GM18951 (cell line): Measurements from ENCODE around the gene IL12RB2.

Experiments used
- POLR2A ChIP-seq: IDR thresholded peaks from 4 replicates; pipeline ENCODE4 v1.6.1; 2011; ENCODE audit warnings: mild to moderate bottlenecking; ENCODE audit not compliant: insufficient read length, insufficient read depth; ENCODE audit errors: extremely low read depth
- in situ Hi-C: fragments of 300-500 bp; cut with MboI; formaldehyde crosslinking; loops from one replicate; pipeline ENCODE4 v1.12.0; 2022; ENCODE audit warnings: low sequenced_read_pairs, mixed read lengths, inconsistent platforms; ENCODE audit not compliant: unreplicated experiment

IL12RB2 gene

GRCh38 chr1:67323087-67323486, 15.4 kb downstream of the IL12RB2 start:
- no peak for TF ChIP-seq POLR2A
- in situ Hi-C loops, result no loop called here

DNA sequence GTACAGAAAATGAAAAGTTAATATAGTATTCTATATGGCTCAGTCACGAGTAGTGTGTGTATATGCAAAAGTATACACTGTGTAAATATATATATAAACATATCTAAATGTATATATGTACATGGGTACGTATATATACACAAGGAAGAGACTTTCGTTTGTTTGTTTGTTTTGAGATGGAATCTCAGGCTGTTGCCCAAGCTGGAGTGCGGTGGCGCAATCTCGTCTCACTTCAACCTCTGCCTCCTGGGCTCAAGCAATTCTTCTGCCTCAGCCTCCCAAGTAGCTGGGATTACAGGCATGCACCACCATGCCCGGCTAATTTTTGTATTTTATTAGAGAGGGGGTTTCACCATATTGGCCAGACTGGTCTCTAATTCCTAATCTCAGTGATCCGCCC, 16.4 kb downstream of the IL12RB2 start:
- in situ Hi-C loops, result no loop called here
- no peak for TF ChIP-seq POLR2A

DNA sequence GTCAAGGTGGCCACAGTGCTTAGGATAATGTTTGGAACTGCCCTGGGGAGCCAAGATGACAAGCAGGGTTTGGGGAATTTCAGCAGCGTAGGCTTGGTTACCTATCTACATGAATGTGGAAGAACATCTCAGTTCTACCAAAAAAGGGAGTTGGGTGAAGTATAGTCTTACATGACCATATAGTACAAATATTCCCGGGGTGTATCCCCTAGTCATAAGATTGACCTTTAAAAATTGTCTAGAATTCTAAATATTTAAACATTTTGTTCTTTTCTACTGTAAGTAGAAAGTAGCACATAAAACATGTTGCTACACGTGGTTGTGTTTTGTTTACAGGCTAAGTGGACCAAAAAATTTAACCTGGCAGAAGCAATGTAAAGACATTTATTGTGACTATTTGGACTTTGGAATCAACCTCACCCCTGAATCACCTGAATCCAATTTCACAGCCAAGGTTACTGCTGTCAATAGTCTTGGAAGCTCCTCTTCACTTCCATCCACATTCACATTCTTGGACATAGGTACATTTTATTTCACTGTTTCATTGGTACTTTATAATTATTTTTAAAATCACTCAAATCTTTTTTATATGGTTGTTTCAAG, 20.3 kb downstream of the IL12RB2 start:
- in situ Hi-C loops, result no loop called here
- no peak for TF ChIP-seq POLR2A

- in situ Hi-C loops, result no loop called here
- no peak for TF ChIP-seq POLR2A
These were observed 25.2 kb downstream of the IL12RB2 start for GRCh38 chr1:67332653-67333529.

- in situ Hi-C loops, result no loop called here
- no peak for TF ChIP-seq POLR2A
These were observed 25.9 kb downstream of the IL12RB2 start for GRCh38 chr1:67333603-67334002.

DNA sequence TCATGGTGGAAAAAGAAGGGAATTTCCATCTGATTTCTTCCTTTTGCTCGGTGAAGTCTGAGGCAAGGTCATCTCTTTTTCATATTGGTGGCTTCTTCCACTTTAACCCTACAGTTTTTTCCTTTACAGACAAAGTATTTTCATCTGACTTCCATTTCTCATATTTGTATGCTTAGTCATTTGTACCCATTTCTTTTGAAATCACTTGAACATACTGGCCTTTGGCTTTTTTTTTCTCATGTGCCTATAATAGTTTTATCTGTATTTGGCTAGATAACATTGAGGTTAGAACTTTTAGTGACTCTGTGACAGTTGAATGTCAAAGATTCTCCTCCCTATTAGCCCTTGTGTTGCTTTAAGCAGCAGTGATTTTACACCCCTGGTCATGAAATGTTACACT, 27.7 kb downstream of the IL12RB2 start:
- in situ Hi-C loops, result no loop called here
- no peak for TF ChIP-seq POLR2A

- no peak for TF ChIP-seq POLR2A
- in situ Hi-C loops, result no loop called here
These were observed 28.5 kb downstream of the IL12RB2 start for GRCh38 chr1:67336157-67336556.

DNA sequence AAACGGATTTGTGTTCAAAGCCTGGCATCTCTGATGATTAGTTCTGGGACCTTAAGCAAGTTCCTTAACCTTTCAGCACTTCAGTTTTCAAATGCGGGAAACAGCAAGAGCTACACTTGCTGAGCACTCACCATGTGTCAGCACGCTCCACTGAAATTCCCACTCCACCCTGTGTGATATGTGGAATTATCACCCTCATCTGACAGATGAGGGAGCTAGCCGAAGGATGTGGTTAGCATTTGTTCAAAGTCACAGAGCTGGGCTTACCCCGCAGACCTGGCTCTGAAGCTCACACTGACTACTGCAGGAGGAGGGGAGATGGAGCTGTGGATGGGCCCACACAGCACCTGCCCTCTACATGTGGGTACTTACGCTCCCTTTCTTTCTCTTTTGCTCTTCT, 29.1 kb downstream of the IL12RB2 start:
- no peak for TF ChIP-seq POLR2A
- in situ Hi-C loops, result no loop called here

DNA sequence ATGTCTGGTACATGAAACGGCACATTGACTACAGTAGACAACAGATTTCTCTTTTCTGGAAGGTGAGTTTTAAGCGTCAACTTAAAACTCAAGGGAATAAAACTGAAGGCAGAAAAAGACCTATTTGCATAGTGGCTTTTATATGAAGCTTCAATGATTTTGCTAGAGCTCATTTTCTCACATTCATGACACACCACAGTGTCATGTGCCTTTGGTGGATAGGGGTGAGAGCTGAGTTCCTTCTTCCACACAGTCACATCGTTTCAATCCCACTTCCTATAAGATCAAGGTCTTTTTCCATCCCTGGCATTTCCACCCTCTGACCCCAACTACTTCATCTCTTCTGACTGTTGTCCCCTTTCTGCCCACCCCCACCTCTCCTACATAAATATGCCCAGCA, 31.0 kb downstream of the IL12RB2 start:
- no peak for TF ChIP-seq POLR2A
- in situ Hi-C loops, result no loop called here

- in situ Hi-C loops, result loop anchor here (10.0 kb wide), 2 partner anchors 105 to 145 kb away; no protein-coding TSS in a partner anchor
- no peak for TF ChIP-seq POLR2A
These were observed 32.1 kb downstream of the IL12RB2 start for GRCh38 chr1:67339623-67340343.

- in situ Hi-C loops, result loop anchor here (10.0 kb wide), 2 partner anchors 107 to 143 kb away; no protein-coding TSS in a partner anchor
- TF ChIP-seq POLR2A, result no peak
These were observed 34.6 kb downstream of the IL12RB2 start for GRCh38 chr1:67342076-67342890.

DNA sequence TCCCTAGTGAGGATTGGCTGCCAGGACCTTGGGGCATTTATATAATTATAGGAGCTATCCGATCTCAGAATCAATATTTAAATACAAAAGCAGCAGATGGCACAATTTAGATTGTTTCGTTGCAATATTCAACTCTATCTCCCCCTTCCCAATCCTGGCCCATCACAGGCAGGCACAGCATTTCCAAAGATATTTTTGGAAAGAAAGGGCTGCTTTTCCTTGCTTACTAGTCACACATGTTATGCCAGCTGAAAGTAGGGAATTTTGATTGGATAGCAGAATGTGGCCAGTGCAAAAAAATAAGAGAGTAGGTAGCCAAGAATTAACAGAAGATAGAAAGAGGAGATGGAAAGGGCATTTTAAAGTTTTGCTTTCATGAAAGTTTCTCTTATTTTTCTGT, 37.9 kb downstream of the IL12RB2 start:
- in situ Hi-C loops, result loop anchor here (10.0 kb wide), 2 partner anchors 111 to 139 kb away; no protein-coding TSS in a partner anchor
- TF ChIP-seq POLR2A, result no peak

GRCh38 chr1:67346982-67347381, 39.3 kb downstream of the IL12RB2 start:
- in situ Hi-C loops, result loop anchor here (10.0 kb wide), 2 partner anchors 112 to 138 kb away; no protein-coding TSS in a partner anchor
- TF ChIP-seq POLR2A, result no peak
